K562 (cell line): ENCODE data around the gene MCC. TPM values are rescaled to one million over a fixed set of nuclear protein-coding genes. Genes with fewer than 3 reads are reported as not detected.

ENCODE experiments used
- BRCA1 ChIP-seq, 2 experiments: fragments of 450-650 bp in 1 of 2; sonication (generic) in 1 of 2; formaldehyde crosslinking in 1 of 2; IDR thresholded peaks; 2 replicates each; pipeline versions ENCODE4 v1.5.0 to v1.6.1; 2017 to 2020; ENCODE audit warnings: mild to moderate bottlenecking in 1 of 2, missing genetic modification reagents in 1 of 2
- CAMTA2 ChIP-seq: fragments of 250-450 bp; sonication (Bioruptor Pico); conservative IDR thresholded peaks from 2 replicates; pipeline ENCODE4 v1.5.1; 2022
- CCAR2 ChIP-seq: fragments of 200-400 bp; formaldehyde crosslinking; IDR thresholded peaks from 2 replicates; pipeline ENCODE4 v1.6.1; 2017; ENCODE audit warnings: mild to moderate bottlenecking, low read depth, low read length
- GABPB1 ChIP-seq: sonication (generic); formaldehyde crosslinking; IDR thresholded peaks from 2 replicates; pipeline ENCODE4 v1.8.0; 2022; ENCODE audit warnings: mild to moderate bottlenecking, missing genetic modification reagents
- RB1 ChIP-seq: fragments of 450-650 bp; IDR thresholded peaks from 2 replicates; pipeline ENCODE4 v1.6.1; 2017; ENCODE audit warnings: low read depth, mild to moderate bottlenecking
- RBM25 ChIP-seq: fragments of 200-400 bp; formaldehyde crosslinking; IDR thresholded peaks from 2 replicates; pipeline ENCODE4 v1.6.1; 2018; ENCODE audit warnings: low read length, low read depth, moderate library complexity; ENCODE audit not compliant: severe bottlenecking
- SMARCE1 ChIP-seq: fragments of 450-650 bp; IDR thresholded peaks from 2 replicates; pipeline ENCODE4 v1.7.1; 2016; ENCODE audit warnings: mild to moderate bottlenecking
- SPI1 ChIP-seq: IDR thresholded peaks from 2 replicates; pipeline ENCODE4 v1.6.1; 2011; ENCODE audit warnings: low read depth, low read length, control low read depth, borderline replicate concordance
- ZFPM2 ChIP-seq: fragments of 250-450 bp; sonication (Bioruptor Pico); IDR thresholded peaks from 2 replicates; pipeline ENCODE4 v1.5.1; 2022; ENCODE audit warnings: mild to moderate bottlenecking
- ZNF311 ChIP-seq: fragments of 250-450 bp; sonication (Bioruptor Pico); IDR thresholded peaks from 2 replicates; pipeline ENCODE4 v1.4.0; 2020; ENCODE audit warnings: mild to moderate bottlenecking, moderate library complexity
- ZNF696 ChIP-seq: fragments of 250-450 bp; sonication (Bioruptor Pico); conservative IDR thresholded peaks from 2 replicates; pipeline ENCODE4 v1.4.0; 2020; ENCODE audit warnings: mild to moderate bottlenecking, moderate library complexity
- polyA plus RNA-seq, 8 experiments: library from polyadenylated mRNA; depleted of rRNA in 4 of 8; stranded (reverse) in 5 of 8; unstranded in 3 of 8; fragments of >200 nt; fragmentation: Nextera tagmentation in 2 of 8; fragmentation: Illumina TruSeq in 1 of 8; extraction: Ambion mirVana in 2 of 8; extraction: Trizol in 1 of 8; gene quantifications; 2 replicates each; pipeline versions ENCODE4 v1.2.1 to v1.2.3, GENCODE V29; 2011 to 2014; ENCODE audit warnings: inconsistent platforms in 1 of 8, missing spikeins in 1 of 8
- total RNA-seq, 7 experiments: library from RNA; depleted of rRNA in 6 of 7; stranded (reverse); fragments of >200 nt in 6 of 7; fragmentation: Illumina TruSeq in 2 of 7; extraction: Trizol in 2 of 7; gene quantifications; 2 replicates each; pipeline versions ENCODE4 v1.2.1 to v1.2.3, GENCODE V29; 2011 to 2021; ENCODE audit warnings: low replicate concordance in 1 of 7
- TF ChIP-seq, protein P1 (sequence below): fragments of 450-650 bp; IDR thresholded peaks from 2 replicates; pipeline ENCODE4 v1.7.1; 2018; ENCODE audit warnings: mild to moderate bottlenecking, low read depth; ENCODE audit not compliant: partially characterized antibody
- TF ChIP-seq, protein P2 (sequence below), 2 experiments: fragments of 150-350 bp in 1 of 2; IDR thresholded peaks; 2 replicates each; pipeline ENCODE4 v1.6.1; 2012 to 2016; ENCODE audit warnings: low read depth in 2 of 2, low read length in 2 of 2, mild to moderate bottlenecking in 1 of 2, moderate library complexity in 1 of 2
- TF ChIP-seq, protein P3 (sequence below): fragments of 250-450 bp; sonication (Bioruptor Pico); IDR thresholded peaks from 2 replicates; pipeline ENCODE4 v1.9.0; 2021; ENCODE audit warnings: mild to moderate bottlenecking
- TF ChIP-seq, protein P4 (sequence below): fragments of 200-800 bp; sonication (Bioruptor generic); IDR thresholded peaks from 2 replicates; pipeline ENCODE4 v1.6.1; 2017; ENCODE audit warnings: missing genetic modification characterization, missing compliant biosample characterization
- TF ChIP-seq, protein P5 (sequence below): sonication (generic); formaldehyde crosslinking; IDR thresholded peaks from 2 replicates; pipeline ENCODE4 v1.8.1; 2022; ENCODE audit warnings: missing genetic modification reagents
- TF ChIP-seq, protein P6 (sequence below): conservative IDR thresholded peaks from 2 replicates; pipeline ENCODE4 v1.6.1; 2011; ENCODE audit warnings: low read depth, mild to moderate bottlenecking, low read length; ENCODE audit not compliant: control insufficient read depth

MCC gene
- total and polyA plus RNA-seq, 9 of the 15 experiments (the other 6 are each of a cell fraction or from before 2014, with no cell fraction given), result 0.04 to 0.24 (median 0.06) TPM; not detected in 1

DNA sequence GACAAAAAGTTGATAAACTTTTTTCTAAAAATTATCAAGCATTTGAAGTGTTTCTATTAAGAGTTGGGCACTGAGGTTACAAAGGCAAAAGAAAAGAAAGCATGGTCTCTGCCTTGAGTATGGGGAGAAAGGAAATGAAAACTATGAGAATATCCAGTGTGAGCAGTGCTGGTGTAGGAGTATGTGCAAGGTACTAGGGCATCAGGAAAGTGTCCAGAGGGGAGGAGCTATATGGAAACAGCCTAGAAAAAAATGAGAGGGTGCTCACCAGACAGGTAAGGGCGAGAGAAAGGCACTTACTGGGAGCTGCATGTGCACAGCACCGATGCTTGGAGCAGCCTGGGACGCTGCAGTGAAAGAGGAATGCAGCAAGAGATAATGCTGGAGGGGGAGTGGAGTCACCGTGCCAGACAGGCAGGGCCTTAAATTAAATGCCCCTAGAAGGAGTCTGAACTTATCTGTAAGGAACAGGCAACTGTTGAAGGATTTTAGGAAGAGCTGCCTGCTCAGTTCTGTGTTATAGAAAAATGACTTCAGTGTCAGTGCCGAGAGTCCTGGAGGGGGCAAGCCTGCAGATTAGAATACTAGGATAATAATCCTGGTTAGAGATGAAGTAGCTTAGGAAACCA lies 14.0 kb downstream of the MCC start (continued):
- TF ChIP-seq, protein P1, sequence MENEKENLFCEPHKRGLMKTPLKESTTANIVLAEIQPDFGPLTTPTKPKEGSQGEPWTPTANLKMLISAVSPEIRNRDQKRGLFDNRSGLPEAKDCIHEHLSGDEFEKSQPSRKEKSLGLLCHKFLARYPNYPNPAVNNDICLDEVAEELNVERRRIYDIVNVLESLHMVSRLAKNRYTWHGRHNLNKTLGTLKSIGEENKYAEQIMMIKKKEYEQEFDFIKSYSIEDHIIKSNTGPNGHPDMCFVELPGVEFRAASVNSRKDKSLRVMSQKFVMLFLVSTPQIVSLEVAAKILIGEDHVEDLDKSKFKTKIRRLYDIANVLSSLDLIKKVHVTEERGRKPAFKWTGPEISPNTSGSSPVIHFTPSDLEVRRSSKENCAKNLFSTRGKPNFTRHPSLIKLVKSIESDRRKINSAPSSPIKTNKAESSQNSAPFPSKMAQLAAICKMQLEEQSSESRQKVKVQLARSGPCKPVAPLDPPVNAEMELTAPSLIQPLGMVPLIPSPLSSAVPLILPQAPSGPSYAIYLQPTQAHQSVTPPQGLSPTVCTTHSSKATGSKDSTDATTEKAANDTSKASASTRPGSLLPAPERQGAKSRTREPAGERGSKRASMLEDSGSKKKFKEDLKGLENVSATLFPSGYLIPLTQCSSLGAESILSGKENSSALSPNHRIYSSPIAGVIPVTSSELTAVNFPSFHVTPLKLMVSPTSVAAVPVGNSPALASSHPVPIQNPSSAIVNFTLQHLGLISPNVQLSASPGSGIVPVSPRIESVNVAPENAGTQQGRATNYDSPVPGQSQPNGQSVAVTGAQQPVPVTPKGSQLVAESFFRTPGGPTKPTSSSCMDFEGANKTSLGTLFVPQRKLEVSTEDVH, result no peak
- TF ChIP-seq ZFPM2, result no peak
- TF ChIP-seq CAMTA2 (CRISPR knock-in tag), result no peak
- TF ChIP-seq, protein P2, sequence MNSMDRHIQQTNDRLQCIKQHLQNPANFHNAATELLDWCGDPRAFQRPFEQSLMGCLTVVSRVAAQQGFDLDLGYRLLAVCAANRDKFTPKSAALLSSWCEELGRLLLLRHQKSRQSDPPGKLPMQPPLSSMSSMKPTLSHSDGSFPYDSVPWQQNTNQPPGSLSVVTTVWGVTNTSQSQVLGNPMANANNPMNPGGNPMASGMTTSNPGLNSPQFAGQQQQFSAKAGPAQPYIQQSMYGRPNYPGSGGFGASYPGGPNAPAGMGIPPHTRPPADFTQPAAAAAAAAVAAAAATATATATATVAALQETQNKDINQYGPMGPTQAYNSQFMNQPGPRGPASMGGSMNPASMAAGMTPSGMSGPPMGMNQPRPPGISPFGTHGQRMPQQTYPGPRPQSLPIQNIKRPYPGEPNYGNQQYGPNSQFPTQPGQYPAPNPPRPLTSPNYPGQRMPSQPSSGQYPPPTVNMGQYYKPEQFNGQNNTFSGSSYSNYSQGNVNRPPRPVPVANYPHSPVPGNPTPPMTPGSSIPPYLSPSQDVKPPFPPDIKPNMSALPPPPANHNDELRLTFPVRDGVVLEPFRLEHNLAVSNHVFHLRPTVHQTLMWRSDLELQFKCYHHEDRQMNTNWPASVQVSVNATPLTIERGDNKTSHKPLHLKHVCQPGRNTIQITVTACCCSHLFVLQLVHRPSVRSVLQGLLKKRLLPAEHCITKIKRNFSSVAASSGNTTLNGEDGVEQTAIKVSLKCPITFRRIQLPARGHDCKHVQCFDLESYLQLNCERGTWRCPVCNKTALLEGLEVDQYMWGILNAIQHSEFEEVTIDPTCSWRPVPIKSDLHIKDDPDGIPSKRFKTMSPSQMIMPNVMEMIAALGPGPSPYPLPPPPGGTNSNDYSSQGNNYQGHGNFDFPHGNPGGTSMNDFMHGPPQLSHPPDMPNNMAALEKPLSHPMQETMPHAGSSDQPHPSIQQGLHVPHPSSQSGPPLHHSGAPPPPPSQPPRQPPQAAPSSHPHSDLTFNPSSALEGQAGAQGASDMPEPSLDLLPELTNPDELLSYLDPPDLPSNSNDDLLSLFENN (IDR thresholded peaks at IDR 0.05; ENCODE audit: low read depth in 2 of 2, low read length in 2 of 2), result no peak
- TF ChIP-seq BRCA1 (IDR thresholded peaks at IDR 0.05), result no peak
- TF ChIP-seq BRCA1 (CRISPR knock-in tag; IDR thresholded peaks at IDR 0.05), result no peak
- TF ChIP-seq, protein P3, sequence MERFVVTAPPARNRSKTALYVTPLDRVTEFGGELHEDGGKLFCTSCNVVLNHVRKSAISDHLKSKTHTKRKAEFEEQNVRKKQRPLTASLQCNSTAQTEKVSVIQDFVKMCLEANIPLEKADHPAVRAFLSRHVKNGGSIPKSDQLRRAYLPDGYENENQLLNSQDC (CRISPR knock-in tag), result no peak
- TF ChIP-seq, protein P4, sequence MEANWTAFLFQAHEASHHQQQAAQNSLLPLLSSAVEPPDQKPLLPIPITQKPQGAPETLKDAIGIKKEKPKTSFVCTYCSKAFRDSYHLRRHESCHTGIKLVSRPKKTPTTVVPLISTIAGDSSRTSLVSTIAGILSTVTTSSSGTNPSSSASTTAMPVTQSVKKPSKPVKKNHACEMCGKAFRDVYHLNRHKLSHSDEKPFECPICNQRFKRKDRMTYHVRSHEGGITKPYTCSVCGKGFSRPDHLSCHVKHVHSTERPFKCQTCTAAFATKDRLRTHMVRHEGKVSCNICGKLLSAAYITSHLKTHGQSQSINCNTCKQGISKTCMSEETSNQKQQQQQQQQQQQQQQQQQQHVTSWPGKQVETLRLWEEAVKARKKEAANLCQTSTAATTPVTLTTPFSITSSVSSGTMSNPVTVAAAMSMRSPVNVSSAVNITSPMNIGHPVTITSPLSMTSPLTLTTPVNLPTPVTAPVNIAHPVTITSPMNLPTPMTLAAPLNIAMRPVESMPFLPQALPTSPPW (CRISPR knock-in tag), result peak; percentile 41; the same call in 1 of the 2 replicates
- TF ChIP-seq ZNF311 (CRISPR knock-in tag), result no peak
- TF ChIP-seq SPI1, result no peak
- no peak for TF ChIP-seq RB1
- no peak for TF ChIP-seq ZNF696
- no peak for TF ChIP-seq GABPB1 (CRISPR knock-in tag)
- TF ChIP-seq SMARCE1, result peak; percentile 74
- TF ChIP-seq CCAR2, result no peak
- TF ChIP-seq, protein P5, sequence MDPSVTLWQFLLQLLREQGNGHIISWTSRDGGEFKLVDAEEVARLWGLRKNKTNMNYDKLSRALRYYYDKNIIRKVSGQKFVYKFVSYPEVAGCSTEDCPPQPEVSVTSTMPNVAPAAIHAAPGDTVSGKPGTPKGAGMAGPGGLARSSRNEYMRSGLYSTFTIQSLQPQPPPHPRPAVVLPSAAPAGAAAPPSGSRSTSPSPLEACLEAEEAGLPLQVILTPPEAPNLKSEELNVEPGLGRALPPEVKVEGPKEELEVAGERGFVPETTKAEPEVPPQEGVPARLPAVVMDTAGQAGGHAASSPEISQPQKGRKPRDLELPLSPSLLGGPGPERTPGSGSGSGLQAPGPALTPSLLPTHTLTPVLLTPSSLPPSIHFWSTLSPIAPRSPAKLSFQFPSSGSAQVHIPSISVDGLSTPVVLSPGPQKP (CRISPR knock-in tag), result no peak
- no peak for TF ChIP-seq RBM25
- TF ChIP-seq, protein P6, sequence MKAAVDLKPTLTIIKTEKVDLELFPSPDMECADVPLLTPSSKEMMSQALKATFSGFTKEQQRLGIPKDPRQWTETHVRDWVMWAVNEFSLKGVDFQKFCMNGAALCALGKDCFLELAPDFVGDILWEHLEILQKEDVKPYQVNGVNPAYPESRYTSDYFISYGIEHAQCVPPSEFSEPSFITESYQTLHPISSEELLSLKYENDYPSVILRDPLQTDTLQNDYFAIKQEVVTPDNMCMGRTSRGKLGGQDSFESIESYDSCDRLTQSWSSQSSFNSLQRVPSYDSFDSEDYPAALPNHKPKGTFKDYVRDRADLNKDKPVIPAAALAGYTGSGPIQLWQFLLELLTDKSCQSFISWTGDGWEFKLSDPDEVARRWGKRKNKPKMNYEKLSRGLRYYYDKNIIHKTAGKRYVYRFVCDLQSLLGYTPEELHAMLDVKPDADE, result 0 out of 2 replicates have a peak, but pooled peaks have one; percentile 51
